Stimulated activated CD4-positive, alpha-beta T cell treated with anti-CD3 and anti-CD28 coated beads, TNF-alpha, amount 100 ng/mL, for 24 hours (primary cell): ENCODE data around the gene ADGRG3.
A peak's percentile ranks its signal among the peaks of the same experiment; 100 is the strongest.

Experiments used
- DNase-seq, 3 experiments: peaks; one replicate each; pipeline ENCODE4 v3.0.0-alpha.2; 2020; ENCODE audit warnings: low read depth in 3 of 3

Gene ADGRG3, protein sequence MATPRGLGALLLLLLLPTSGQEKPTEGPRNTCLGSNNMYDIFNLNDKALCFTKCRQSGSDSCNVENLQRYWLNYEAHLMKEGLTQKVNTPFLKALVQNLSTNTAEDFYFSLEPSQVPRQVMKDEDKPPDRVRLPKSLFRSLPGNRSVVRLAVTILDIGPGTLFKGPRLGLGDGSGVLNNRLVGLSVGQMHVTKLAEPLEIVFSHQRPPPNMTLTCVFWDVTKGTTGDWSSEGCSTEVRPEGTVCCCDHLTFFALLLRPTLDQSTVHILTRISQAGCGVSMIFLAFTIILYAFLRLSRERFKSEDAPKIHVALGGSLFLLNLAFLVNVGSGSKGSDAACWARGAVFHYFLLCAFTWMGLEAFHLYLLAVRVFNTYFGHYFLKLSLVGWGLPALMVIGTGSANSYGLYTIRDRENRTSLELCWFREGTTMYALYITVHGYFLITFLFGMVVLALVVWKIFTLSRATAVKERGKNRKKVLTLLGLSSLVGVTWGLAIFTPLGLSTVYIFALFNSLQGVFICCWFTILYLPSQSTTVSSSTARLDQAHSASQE

DNA sequence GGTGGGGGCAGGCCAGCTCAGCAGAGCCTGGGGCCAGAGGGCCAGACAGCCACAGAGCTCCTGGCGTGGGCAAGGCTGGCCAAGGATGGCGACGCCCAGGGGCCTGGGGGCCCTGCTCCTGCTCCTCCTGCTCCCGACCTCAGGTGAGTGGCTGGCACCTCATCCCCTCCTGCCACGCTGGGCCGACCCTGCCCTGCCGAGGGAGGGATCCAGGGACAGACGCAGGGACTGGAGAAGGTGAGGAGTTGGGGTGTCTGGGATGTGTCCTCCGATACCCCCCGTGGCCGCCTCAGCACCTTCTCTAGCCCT, at the start of gene ADGRG3:
TSS of gene ADGRG3 (plus strand) at position 44 of the 309 bp plus-strand sequence. CDS start at position 86, 42 bp downstream.
- no peak for DNase-seq

DNA sequence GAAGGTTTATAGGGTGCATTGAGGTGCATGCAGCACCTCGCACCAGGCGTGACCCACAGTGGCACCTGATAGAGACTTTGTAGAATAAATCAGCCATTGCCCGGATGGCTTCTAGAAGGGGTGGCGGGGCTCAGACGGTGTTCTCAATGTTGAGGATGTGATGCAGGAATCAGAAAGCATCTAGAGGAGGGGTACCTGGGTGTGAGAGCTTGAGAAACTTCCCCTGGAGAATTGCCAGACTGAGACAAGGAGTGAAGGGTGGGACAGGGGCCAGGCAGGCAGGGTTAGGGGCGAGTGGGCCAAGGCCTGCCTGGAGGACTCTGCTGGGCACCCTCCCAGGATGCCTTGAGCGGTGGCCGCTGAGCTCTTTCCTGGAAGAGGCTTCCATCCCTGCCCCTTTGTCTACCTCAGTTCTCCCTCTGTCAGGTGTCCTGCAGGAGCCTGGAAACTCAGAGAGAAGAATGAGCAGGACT, 48.9 kb upstream of the ADGRG3 start:
- DNase-seq, result no peak

- DNase-seq, result no peak
Observed at GRCh38 chr16:57619606-57620334, 48.3 kb upstream of the ADGRG3 start.

- DNase-seq, result no peak
Observed at GRCh38 chr16:57620335-57621231, 47.5 kb upstream of the ADGRG3 start.

DNA sequence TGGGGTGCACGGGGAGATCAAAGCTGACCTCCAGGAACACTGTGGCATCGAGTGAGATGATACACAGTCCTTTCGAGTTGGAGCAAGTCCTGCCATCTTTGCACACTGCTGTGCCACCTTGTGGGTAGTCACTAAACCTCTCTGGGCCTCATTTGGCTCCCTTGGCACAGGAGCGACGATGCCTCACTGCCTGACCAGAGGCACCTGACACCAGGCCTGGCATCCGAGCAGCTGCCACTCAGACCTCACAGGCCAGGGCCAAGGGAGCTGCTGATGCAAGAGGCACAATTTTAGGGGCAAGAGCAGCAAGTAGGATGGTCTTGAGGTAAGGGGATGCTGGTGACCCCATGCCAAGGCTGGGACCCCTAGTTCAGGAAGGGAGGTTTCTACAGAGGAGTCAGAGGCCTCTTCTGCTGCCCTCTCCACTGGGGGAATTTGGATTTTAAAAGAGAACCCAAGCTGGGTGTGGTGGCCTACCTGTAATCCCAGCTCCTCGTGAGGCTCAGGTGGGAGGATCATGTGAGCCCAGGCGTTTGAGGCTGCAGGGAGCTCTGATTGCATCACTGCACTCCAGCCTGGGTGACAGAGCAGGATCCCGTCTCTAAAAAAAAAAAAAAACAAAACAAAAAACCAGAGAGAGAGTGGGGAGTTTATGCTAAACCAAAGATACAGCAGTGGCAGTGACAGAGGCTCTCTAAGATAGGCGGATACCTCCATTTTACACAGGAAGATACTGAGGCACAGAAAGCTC, 46.4 kb upstream of the ADGRG3 start:
- DNase-seq, result no peak

DNA sequence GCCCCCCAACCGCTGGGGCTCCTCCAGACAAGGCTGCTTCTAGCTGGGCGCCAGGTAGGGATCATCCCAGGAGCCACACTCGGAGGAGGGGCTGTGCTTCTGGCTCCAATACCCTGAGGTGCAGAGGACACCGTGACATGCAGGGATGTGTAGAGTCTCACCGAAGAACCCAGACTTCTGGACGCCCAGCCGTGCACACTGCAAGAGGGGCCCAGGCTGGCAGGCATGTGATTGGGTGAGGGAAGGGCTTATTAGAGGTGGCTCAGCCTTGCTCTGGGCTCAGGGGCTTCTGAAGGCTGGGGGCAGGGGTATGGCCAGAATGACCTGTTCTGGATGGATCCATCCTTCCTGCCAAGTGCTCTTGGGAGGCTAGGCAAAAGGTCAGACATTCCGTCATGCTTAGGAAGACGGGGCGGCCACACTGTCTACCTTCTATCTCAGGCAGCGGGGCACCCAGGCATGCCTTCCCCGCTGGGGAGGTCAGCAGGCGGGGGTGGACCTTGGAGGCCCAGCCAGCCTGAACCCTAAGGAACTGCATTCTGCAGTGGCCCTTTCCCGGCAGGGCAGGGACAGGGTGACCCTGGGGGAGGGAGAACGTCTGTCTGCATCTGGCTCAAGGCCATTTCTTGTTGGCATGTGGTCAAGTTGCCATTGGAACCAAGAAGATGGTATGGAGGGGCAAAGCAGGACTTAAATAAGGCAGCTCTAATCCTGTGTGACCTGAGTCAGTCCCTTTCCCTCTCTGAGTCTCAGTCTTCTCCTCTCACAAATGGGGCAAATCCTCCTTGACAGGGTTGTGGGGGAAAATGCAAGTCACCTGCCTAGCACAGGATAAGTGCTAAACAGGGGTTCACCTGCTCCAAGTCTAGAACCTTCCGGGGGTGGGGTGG, 45.5 kb upstream of the ADGRG3 start:
- no peak for DNase-seq

DNA sequence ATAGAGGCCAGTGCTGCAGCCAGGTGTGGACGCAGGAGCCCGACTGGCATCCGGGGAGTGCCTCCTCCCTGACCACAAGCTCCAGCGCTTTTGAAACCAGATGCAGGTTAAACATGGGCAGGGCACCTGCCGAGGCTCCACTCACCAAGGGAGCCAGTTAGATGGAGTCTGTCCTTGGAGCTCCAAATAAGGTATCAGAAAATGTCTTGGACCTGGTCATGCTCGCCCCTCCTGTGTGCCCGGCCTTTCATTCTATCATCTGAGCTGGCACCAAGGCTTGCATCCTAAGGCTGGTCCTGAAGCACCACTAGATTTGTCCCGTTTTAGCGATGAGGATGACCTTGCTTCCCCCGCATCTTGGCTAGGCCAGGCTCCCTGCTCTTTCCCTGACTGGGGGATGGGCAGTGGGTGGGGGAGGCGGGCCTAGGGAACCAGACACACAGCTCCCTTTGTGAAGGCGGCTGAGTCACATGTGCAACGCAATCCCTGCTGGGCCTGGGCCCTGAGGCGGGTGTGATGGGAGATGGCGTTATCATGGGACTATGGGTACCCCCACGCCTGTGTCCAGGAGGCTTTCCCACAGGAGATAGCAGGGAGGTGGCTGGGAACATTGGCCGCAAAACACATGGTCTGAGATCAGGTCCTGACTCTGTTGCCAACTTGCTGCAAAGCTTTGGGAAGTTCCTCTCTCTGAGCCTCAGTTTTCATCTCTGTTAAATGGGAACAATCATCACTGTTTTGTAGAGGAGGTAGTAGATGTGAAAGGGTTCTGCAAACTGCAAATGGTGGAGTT, 44.7 kb upstream of the ADGRG3 start:
- no peak for DNase-seq

- DNase-seq, result no peak
Observed at GRCh38 chr16:57624044-57624688, 43.9 kb upstream of the ADGRG3 start.

DNA sequence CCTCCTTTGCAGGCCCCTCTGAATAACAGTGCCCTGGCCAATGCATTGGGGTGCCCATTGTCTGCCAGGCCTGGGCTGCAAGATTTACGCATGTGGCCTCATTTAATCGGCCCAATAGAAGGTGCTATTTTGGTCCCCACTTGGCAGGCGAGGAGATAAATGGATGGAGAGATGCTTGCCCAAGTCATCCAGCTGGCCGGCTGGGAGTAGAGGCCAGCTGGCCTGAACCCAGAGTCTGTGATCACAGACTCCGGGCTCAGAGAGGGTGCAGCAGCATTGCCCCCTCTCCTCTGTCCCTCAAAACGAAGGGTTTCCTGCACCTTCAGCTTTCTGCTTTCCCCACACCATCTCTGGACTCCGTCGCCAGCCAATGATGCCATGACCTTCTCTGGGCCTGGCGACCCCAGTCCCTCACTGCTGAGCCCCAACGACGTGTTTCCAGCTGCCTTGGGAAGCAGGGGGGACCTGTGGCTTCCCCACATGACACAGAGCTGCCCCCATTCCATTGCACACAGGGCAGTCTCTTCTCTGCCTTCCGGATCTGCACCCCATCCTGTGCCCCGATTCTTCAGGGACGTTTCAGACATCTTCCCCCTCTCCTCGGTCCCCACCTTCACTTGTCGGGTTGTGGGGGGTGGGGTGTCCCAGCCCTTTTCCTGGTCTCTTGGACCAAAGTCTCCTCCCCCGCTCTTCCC, 43.2 kb upstream of the ADGRG3 start:
- DNase-seq, result no peak

DNA sequence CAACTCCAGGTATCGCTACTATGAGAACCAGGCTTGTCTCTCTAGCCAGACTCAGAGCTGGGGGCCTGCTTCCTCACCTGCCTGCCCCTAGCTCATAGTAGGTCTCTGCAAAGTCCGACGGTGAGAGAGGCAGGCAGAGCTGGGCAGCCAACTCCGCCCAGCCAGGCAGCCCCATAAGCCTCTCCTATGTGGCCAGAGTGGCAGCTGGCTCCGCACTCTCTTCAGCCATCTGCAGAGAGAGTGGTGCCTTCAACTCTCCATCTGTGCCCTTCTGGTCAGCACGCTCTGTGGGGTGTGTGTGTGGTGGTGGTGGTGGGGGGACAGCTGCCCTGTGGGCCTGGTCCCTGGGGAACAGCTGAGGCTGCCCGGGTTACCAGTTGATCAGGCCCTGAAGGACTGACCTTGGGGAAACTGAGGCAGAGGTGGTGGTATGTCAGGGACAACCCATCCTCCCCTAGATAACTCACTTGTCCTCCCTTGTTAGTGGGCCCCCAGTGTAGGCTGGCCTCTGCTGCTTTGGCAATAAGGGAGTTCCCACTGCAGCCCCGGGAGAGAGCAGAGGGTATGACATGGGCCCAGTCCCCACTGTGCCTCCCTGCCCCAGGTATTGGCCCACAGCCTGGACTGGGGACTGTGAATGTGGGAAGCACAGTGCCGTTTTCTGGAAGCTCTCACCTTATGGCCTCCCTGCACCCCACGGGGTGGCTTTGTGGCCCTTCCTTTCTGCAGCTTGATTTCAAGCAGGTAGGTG, 41.5 kb upstream of the ADGRG3 start:
- DNase-seq, result no peak

DNA sequence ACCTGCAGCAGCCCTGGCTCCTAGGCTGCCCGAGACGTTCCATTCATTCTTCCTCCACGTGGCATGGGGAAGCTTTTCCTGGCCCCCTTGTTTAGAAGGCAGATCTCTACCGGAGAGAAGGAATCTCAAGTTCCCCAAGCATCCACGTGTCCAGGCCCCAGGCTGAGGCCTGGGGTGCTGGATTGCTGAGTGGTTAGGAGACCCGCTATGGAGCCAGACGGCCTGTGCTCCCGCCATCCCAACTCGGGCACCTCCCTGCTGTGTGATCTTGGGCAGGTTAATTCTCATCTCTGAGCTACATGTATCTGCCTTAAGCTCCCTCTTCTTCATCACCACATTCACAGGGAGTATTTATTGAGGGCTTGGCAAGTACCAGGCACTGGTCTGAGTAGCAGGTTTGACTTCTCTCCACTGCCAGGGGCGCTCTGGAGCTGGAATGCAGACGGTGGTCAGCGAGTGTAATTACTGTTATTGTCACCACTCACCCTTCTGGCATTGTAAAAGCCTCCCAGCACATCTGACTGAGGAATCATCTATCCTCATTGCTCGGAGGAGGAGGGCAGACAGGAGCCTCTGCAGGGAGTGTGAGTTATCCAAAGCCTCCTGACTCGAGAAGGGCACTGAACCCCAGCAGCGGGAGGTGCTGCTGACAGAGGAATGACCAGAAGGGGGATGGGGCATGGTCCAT, 40.8 kb upstream of the ADGRG3 start:
- no peak for DNase-seq

- DNase-seq, result peak; percentile 22 to 63 (median 23)
Observed at GRCh38 chr16:57628008-57628781, 39.9 kb upstream of the ADGRG3 start, which contains the start of gene ADGRG1. Gene ADGRG1 (plus strand): TSS chr16:57628630. CDS start chr16:57650288, 21,658 bp downstream.

GRCh38 chr16:57628783-57629293, 39.3 kb upstream of the ADGRG3 start:
- DNase-seq, result no peak

DNA sequence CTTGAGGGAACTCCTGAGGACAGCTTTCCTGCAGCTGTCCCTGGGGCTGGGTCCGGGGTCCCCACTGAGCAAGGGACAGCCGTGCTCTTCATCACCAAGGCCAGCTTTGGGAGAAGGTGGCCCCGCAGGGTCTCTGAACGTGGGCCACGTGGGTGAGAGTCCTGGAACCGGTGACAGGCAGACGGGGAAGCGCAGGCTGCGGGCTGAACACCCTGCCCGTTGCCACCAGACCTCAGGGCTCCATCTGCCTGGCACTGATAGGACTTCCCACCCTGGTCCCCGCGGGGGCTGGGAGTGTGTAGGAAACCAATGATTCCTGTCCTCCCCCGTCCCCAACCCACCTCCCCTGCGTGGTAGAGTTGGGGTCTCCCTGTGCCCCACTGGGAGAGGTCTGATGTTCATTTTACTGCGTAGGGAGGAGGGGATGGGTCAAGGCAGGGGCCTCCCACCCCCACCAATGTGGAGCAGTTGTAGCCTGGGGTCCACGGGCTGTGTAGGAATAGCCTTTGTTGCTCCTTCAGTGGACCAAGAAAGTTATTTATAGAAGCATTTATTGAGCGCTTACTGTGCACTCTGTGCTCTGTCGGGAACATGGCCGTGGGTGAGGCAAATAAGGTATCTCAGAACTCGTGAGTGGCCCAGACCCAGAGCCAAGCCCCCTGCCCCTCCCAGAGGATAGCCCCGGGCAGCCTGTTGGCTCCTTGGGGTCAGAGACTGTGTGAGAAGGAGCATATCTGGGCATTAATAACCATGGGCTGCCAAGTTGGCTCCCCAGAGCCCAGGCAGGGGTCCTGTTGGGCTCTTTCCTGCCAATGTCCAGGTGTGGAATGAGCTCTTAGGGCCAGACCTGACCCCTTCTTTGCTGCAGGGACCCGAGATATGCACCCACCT, 38.3 kb upstream of the ADGRG3 start:
- no peak for DNase-seq

DNA sequence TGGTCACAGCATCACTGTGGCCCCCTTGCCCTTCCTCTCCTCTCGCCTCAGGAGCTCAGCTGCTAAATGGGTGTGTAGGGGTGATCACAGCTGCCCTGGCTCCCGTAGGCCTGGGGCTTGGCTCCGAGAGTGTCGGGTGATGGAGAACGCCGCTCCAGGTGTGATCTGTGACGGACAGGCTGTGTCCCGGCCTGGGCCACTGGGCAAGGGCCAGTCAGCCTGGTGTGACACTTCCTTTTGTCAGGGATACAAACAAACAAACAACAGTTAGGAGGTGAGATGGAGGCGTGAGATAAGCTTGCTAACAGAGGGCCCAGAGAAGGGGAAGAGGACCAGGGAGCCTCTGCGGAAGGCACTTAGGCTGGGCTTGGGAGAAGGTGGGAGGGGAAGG, 37.7 kb upstream of the ADGRG3 start:
- no peak for DNase-seq
